ACC112 (cell line): ENCODE results near the gene KRTAP1-3.

ENCODE experiments used
- H2AFZ ChIP-seq: fragments of 200-600 bp; sonication (generic); one replicate; pipeline ENCODE4 v1.6.0; 2017; ENCODE audit warnings: antibody characterized with exemption, low read length; ENCODE audit not compliant: unreplicated experiment
- H3K27ac ChIP-seq: fragments of 200-600 bp; sonication (generic); 2 replicates; pipeline ENCODE4 v1.5.1; 2014; ENCODE audit warnings: low read depth, mild to moderate bottlenecking, antibody characterized with exemption, low read length, moderate library complexity
- H3K27me3 ChIP-seq: fragments of 200-600 bp; sonication (generic); 2 replicates; pipeline ENCODE4 v1.6.1; 2014; ENCODE audit warnings: mild to moderate bottlenecking, antibody characterized with exemption, low read length, moderate library complexity, mixed read lengths; ENCODE audit not compliant: insufficient read depth
- H3K36me3 ChIP-seq: fragments of 200-600 bp; sonication (generic); 2 replicates; pipeline ENCODE4 v1.6.1; 2016; ENCODE audit warnings: mild to moderate bottlenecking, antibody characterized with exemption, low read length, moderate library complexity, mixed read lengths; ENCODE audit not compliant: insufficient read depth
- H3K4me1 ChIP-seq: fragments of 200-600 bp; sonication (generic); one replicate; pipeline ENCODE4 v1.6.1; 2016; ENCODE audit warnings: low read length, mixed read lengths; ENCODE audit not compliant: insufficient read depth, unreplicated experiment, control insufficient read depth
- H3K4me3 ChIP-seq: fragments of 200-600 bp; sonication (generic); 2 replicates; pipeline ENCODE4 v1.5.1; 2014; ENCODE audit warnings: mild to moderate bottlenecking, low read depth, low read length
- H3K79me2 ChIP-seq: fragments of 200-600 bp; sonication (generic); one replicate; pipeline ENCODE4 v1.6.0; 2016; ENCODE audit warnings: low read length; ENCODE audit not compliant: control insufficient read depth, unreplicated experiment, insufficient read depth

KRTAP1-3 gene

DNA sequence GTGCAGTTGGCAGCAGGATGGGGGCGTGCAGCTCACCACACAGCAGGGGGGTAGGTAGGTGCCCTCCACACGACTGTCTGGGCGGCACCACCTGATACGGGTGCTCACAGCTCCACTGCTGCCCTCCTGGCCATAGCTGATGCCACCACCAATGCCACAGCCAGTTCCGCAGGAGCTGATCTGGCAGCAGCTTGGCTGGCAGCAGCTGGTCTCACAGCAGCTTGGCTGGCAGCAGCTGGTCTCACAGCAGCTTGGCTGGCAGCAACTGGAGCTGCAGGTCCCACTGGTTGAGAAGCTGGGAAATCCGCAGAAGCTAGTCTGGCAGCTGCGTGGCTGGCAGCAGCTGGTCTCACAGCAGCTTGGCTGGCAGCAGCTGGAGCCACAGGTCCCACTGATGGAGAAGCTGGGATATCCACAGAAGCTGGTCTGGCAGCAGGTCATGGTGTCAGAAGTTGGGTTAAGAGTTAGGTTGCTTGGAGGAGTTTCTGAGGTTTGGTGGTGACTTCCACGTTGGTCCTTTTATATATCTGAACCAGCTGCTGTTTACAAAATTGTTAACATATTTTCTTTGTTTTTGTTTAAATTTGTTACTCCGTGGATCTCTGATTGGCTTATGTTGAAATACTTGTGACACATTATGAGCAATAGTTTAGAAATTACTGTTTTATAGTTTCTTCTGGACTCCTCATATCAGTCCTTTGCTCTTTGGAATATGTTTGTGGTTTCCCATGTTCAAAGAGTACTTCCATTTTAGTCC lies 7.8 kb downstream of the KRTAP1-3 start, which contains the start of gene KRTAP1-5:
Gene KRTAP1-5, minus strand, starts transcription at position 494 of the 757 bp plus-strand sequence. Its CDS starts 53 bp downstream, at position 441.
- Histone ChIP-seq H3K27ac (peak within 1 kb of the TSS; percentile 55), H3K4me1 (peaks cover 24% of the 10 kb centered on the region), H3K36me3 (no peaks in the 10 kb centered on the region), H3K79me2 (no peaks in the 10 kb centered on the region), H3K27me3 (no peaks in the 10 kb centered on the region), H3K4me3 (no peak within 1 kb of the TSS), H2AFZ (peak within 1 kb of the TSS; percentile 57)

DNA sequence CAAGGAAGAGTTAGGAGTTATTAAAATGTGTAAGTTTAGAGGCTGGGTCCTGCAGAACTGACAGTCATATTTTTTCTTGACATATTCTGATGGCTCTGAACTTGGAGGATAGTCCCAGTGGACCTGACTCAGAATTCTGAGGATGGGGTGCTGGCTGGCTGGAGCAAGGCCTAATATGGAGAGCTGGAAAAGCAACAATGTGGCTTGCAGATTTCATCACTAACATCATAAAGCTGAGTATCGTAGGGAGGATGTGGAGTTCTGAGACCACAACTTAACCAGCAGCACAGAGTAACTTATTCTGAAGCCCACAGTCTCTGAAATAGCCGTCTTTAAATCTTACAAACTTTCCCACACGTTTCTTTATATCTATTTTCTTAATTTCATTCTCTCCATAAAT lies 10.0 kb downstream of the KRTAP1-3 start:
- Histone ChIP-seq H3K79me2 (no peaks in the 10 kb centered on the region), H3K4me3 (no peak overlapping the region), H3K36me3 (no peaks in the 10 kb centered on the region), H3K27me3 (no peaks in the 10 kb centered on the region), H2AFZ (peak overlapping the region; percentile 22), H3K27ac (no peak overlapping the region), H3K4me1 (peaks cover 24% of the 10 kb centered on the region)

DNA sequence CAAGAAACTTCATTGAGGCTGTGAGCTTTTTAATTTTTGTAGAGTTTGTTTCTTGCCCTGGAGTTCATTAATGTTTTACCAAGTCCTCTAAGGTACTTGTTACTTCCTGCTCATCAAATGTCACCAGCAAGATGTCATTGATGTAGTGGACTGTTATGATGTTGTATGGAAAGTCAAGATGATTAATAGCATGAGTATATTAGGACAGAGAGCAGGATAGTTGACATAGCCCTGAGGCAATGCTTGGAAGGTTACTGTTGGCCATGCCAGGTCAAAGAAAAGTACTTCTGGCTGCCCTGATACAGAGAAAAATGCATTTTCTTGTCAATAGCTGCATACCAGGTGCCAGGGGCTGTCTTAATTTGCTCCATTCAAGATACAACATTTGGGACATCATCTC lies 14.3 kb downstream of the KRTAP1-3 start:
- H3K36me3 ChIP-seq = no peaks in the 10 kb centered on the region
- no peak overlapping the region for H3K27ac ChIP-seq
- no peak overlapping the region for H3K4me3 ChIP-seq
- peaks cover 8% of the 10 kb centered on the region for H3K4me1 ChIP-seq
- H3K79me2 ChIP-seq = no peaks in the 10 kb centered on the region
- no peak overlapping the region for H2AFZ ChIP-seq
- no peaks in the 10 kb centered on the region for H3K27me3 ChIP-seq

DNA sequence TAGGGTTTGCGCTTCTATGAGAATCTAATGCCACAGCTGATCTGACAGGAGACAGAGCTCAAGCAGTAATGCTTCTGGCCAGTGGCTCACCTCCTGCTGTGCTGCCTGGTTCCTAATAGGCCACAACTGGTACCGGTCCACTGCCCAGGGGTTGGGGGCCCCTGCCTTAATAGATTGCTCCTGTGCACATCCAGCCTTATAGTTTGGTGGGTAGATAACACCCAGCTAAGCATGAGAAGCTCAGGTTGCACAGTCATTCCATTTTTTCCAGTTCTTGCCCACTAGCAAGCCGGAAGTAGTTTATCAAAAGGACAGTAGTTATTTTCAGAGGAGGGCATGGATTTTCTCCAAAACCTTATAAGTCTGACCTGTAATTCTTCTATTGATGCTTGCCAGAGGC lies 15.3 kb downstream of the KRTAP1-3 start:
- Histone ChIP-seq H3K4me3 (no peak overlapping the region), H2AFZ (no peak overlapping the region), H3K27me3 (no peaks in the 10 kb centered on the region), H3K36me3 (no peaks in the 10 kb centered on the region), H3K4me1 (peaks cover 1% of the 10 kb centered on the region), H3K27ac (no peak overlapping the region), H3K79me2 (no peaks in the 10 kb centered on the region)

DNA sequence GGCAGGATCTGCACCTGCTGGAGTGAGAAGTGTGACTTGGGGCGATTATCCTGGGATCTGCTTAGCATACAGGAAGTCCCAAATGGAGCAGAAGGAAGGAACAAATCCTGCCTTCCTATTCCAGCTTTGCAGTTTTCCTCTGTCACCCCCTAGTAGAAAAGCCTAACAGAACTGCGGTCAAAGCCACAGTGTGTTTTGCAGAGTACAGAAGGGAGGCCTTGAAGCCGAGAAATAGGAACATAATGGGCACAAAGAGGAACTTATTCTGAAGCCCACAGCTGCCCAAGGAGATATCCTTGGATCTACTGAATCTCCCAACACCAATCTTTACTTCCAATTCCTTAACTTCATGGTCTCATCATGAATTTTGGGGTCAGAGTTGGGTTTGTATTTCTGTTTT lies 16.1 kb downstream of the KRTAP1-3 start:
- Histone ChIP-seq H3K4me1 (no peaks in the 10 kb centered on the region), H3K4me3 (no peak overlapping the region), H3K79me2 (no peaks in the 10 kb centered on the region), H2AFZ (no peak overlapping the region), H3K27ac (no peak overlapping the region), H3K27me3 (no peaks in the 10 kb centered on the region), H3K36me3 (no peaks in the 10 kb centered on the region)

DNA sequence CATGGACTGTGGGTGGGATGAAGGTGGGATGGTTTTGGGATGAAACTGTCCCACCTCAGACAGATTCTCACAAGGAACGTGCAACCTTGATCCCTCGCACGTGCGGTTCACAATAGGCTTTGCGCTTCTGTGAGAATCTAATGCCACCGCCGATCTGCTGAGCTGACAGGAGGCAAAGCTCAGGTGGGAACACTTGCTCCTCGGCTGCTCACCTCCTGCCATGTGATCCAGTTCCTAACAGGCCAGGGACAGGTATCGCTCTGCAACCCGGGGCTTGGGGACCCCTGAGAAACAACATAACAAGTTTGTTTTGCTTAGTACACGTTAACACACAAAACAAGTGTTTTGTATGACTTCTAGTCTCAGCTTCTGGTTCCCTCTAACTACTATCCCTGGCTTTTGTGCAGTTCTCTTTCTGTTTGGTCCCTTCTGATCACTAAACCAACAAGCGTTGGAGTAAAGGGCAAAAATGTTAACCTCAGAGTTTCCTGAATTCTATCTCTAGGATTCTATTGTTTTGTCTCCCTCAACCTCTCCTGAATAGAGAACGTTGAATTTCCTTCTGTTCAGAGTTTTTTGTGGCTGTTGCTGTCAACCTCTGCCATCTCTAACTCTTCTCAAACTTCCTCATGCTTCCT lies 18.0 kb downstream of the KRTAP1-3 start:
- Histone ChIP-seq H3K79me2 (no peaks in the 10 kb centered on the region), H3K4me3 (no peak overlapping the region), H3K27me3 (no peaks in the 10 kb centered on the region), H2AFZ (no peak overlapping the region), H3K4me1 (no peaks in the 10 kb centered on the region), H3K36me3 (no peaks in the 10 kb centered on the region), H3K27ac (no peak overlapping the region)

DNA sequence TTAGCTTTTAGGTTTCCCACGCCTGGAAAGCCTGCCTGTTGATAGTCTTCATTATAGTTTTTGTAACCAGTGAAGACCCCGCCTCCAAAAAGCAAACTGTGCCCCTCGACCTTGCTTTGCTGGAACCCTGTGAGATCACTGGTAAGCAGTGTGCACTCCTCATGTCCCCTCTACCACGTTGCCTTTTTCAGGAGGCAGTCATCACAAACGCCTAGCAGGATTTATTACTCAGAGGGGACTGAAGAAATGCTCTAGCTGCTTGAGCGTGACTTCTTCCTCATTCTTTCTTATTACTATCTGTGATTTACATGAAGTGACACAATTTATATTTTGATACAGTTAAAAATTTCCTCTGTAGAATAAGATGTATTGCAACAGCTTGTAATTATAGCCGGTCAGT lies 19.2 kb downstream of the KRTAP1-3 start:
- no peaks in the 10 kb centered on the region for H3K27me3 ChIP-seq
- H3K4me1 ChIP-seq = no peaks in the 10 kb centered on the region
- H2AFZ ChIP-seq = no peak overlapping the region
- H3K4me3 ChIP-seq = no peak overlapping the region
- H3K27ac ChIP-seq = no peak overlapping the region
- no peaks in the 10 kb centered on the region for H3K36me3 ChIP-seq
- H3K79me2 ChIP-seq = no peaks in the 10 kb centered on the region

DNA sequence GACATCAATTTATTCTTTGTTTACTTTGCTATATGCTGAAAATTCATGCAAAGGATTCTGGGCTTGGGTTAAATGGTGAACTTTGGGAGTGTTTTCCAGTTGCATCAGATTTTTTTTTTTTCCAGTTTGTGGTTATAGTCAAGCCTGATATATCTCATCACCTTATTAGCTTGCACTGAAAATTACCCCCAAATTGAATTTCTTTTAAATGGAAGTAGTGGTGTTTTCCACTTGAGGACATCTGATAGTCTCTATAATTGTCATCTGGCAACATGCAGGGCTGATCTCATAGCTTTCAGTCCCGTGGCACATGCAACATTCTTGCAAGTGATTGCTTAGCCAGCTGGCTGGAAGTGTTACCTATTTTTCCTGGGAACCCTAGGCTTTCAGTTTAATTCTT lies 21.1 kb downstream of the KRTAP1-3 start:
- Histone ChIP-seq H3K4me3 (no peak overlapping the region), H3K4me1 (no peaks in the 10 kb centered on the region), H3K27me3 (no peaks in the 10 kb centered on the region), H3K36me3 (no peaks in the 10 kb centered on the region), H3K79me2 (no peaks in the 10 kb centered on the region), H2AFZ (no peak overlapping the region), H3K27ac (no peak overlapping the region)

DNA sequence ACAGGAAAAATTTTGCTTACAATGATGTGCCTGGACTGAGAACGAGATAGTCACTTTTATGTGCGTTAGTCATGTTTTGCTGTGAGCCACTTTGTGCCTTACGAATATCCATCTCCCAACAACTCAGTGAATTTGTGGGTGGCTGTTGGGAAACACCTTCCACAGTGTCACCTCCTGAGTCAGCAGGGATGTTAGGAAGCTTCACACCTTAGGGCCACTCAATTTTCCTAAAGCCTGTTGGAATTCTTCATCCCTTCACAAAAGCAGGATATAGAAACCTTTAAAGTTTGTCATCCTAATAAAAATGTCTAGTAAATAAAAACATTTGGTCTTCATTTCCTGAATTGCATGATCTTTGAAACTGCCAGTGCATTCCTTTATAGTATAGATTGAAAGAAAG lies 21.5 kb downstream of the KRTAP1-3 start:
- H3K36me3 ChIP-seq = no peaks in the 10 kb centered on the region
- H3K4me3 ChIP-seq = no peak overlapping the region
- no peaks in the 10 kb centered on the region for H3K79me2 ChIP-seq
- H2AFZ ChIP-seq = no peak overlapping the region
- no peaks in the 10 kb centered on the region for H3K4me1 ChIP-seq
- no peaks in the 10 kb centered on the region for H3K27me3 ChIP-seq
- no peak overlapping the region for H3K27ac ChIP-seq

DNA sequence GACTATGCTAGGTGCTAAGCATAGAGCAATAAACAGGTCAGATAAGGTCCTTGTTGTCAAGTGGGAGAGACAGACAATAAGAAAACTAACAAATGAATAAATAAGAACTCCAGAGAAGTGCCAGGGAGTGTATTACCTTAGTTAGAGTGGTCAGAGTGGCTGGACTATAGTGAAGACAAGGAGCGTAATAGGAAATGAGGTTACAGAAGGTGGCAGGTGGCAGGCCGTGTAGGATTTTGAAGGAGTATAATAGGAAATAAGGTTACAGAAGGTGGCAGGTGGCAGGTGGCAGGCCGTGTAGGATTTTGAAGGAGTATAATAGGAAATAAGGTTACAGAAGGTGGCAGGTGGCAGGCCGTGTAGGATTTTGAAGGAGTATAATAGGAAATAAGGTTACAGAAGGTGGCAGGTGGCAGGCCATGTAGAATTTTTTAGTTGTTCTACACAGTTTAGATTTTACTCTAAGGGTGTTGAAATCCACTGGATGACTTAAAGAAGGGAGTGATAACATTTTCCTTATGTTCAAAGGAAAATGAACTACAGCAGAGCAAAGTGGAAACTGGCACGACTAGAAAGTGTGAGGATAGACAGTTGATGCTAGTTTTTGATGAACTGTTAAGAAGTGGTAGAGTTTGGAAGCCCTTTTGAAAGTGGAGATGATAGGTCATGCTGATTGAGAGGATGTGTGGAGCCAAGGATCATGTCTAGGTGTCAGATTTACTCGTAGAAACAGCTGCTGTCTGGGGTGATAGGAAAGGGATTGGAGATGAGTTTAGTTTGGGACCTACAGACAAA lies 22.2 kb downstream of the KRTAP1-3 start:
- Histone ChIP-seq H2AFZ (no peak overlapping the region), H3K36me3 (no peaks in the 10 kb centered on the region), H3K79me2 (no peaks in the 10 kb centered on the region), H3K27ac (no peak overlapping the region), H3K4me1 (no peaks in the 10 kb centered on the region), H3K4me3 (no peak overlapping the region), H3K27me3 (no peaks in the 10 kb centered on the region)
